ENCODE data around the gene MYH11. TPM values are rescaled to one million over a fixed set of nuclear protein-coding genes. Genes with fewer than 3 reads are reported as not detected.
"Not testable (repeated sequence)": the region's sequence is repeated elsewhere in the genome, so short reads cannot be mapped to it uniquely, and the experiment has no call there.

MYH11 gene
- total RNA-seq, 1 experiment from 2014 or later = not detected

DNA sequence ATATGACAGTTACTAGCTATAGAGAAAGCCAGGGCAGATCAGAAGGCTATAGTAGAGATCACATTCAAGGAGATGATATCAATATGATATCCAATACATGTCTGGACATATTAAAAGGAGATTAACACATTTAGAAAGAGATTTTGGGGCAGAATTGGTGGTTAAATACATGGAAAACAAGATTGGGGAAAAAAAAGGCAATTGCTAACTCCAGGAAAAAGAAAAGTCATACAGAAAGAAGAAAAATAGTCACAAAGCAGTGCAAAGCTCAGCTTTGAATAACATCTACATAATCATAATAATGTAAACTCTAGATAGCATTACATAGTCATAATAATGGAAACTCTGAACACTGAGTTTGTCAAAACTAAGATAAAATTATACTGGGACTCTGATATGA, 40.6 kb downstream of the MYH11 start:
- TF ChIP-seq, protein P1, sequence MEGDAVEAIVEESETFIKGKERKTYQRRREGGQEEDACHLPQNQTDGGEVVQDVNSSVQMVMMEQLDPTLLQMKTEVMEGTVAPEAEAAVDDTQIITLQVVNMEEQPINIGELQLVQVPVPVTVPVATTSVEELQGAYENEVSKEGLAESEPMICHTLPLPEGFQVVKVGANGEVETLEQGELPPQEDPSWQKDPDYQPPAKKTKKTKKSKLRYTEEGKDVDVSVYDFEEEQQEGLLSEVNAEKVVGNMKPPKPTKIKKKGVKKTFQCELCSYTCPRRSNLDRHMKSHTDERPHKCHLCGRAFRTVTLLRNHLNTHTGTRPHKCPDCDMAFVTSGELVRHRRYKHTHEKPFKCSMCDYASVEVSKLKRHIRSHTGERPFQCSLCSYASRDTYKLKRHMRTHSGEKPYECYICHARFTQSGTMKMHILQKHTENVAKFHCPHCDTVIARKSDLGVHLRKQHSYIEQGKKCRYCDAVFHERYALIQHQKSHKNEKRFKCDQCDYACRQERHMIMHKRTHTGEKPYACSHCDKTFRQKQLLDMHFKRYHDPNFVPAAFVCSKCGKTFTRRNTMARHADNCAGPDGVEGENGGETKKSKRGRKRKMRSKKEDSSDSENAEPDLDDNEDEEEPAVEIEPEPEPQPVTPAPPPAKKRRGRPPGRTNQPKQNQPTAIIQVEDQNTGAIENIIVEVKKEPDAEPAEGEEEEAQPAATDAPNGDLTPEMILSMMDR (conservative IDR thresholded peaks at IDR 0.05; ENCODE audit: low read depth, low read length) = no peak
- no peak for TF ChIP-seq EZH2 (IDR thresholded peaks at IDR 0.05; ENCODE audit: borderline replicate concordance, low read depth, low read length, poor library complexity, severe bottlenecking)
- no peak for DNase-seq (ENCODE audit: low spot score)
- ChIA-PET CTCF (no interaction called here), POLR2A (ENCODE audit: low non-redundant PET) (no interaction called here)
- Histone ChIP-seq H3K27ac (ENCODE audit: low read depth, low read length, poor library complexity, severe bottlenecking) (no peak overlapping the region), H3K36me3 (ENCODE audit: insufficient read depth, low read length, poor library complexity, severe bottlenecking) (no peaks in the 10 kb centered on the region), H3K9me3 (ENCODE audit: low read depth, low read length, poor library complexity, severe bottlenecking) (peaks cover 14% of the 10 kb centered on the region), H3K4me1 (ENCODE audit: insufficient read depth, low read length, poor library complexity, severe bottlenecking) (no peaks in the 10 kb centered on the region), H3K27me3 (replicated peaks; ENCODE audit: insufficient read depth, low read depth, low read length, poor library complexity) (peaks cover 17% of the 10 kb centered on the region), H3K4me3 (ENCODE audit: low read depth, low read length, poor library complexity, severe bottlenecking) (no peak overlapping the region)
- intact Hi-C loops (cut with micrococcal nuclease; ENCODE audit: unreplicated experiment) = no loop called here
- no TSS peak for BruUV-seq (replicated peaks)

DNA sequence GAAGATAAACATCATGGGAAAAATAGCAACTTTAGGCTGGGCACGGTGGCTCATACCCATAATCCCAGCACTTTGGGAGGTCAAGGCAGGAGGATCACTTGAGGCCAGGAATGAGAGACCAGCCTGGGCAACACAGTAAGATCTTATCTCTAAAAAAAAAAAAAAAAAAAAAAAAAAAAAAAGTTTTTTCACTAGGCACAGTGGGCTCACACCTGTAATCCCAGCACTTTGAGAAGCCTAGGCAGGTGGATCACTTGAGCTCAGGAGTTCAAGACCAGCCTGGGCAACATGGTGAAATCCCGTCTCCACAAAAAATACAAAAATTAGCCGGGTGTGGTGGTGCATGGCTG, 44.5 kb downstream of the MYH11 start:
- H3K27me3 ChIP-seq (replicated peaks; ENCODE audit: insufficient read depth, low read depth, low read length, poor library complexity) = peaks cover 17% of the 10 kb centered on the region
- H3K27ac ChIP-seq (ENCODE audit: low read depth, low read length, poor library complexity, severe bottlenecking); BruUV-seq (replicated peaks); intact Hi-C loops (cut with micrococcal nuclease; ENCODE audit: unreplicated experiment); POLR2A ChIA-PET (ENCODE audit: low non-redundant PET); H3K4me3 ChIP-seq (ENCODE audit: low read depth, low read length, poor library complexity, severe bottlenecking); DNase-seq (ENCODE audit: low spot score); H3K4me1 ChIP-seq (ENCODE audit: insufficient read depth, low read length, poor library complexity, severe bottlenecking); H3K36me3 ChIP-seq (ENCODE audit: insufficient read depth, low read length, poor library complexity, severe bottlenecking): not testable (repeated sequence)
- CTCF ChIA-PET = interaction anchor here (1.1 kb wide), 1 partner anchor 9 kb away, joined by 3 read pairs; no protein-coding TSS in a partner anchor
- H3K9me3 ChIP-seq (ENCODE audit: low read depth, low read length, poor library complexity, severe bottlenecking) = peaks cover 14% of the 10 kb centered on the region

DNA sequence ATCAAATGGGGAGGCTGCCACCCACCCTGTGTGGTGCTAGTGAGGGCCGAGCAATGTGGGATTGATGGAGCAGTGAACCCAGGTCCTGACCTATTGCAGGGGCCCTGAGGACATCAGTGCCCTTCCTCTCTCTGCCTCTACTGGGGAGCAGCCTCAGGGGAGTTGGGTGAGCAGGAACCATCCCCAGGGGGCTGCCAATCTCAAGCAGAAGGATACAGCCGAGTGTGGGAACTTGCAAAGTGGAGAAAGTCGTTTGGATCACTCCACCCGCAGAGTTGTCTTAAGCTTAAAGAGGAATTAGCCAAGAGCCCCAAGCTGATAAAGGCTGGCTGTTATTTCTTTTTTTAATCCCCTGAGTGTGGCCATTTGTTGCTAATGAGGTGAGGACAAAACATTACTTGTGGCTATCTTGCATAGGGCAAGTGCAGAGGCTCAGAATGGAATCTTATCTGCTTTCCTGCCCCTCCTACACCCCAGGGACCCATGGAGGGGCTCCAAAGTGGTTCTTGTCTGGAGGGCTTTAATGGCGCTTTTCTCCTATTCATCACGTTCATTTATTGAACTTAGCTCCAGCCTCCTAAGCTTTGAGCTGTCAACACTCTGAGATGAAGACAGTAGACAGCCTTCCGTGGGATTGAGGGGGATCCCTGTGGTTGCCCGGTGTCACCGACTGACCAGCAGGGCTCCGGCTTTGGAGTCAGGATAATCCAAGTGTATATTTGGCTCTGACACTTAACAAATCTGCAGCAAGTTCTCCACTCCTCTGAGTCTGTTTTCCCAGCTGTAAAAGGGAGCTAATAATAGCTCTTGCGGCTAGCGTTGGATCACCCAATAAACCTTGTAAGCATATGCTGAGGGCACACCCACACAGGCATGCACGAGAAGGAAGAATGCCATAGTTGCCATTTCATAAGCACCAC, 45.1 kb downstream of the MYH11 start:
- no peak for DNase-seq (ENCODE audit: low spot score)
- POLR2A ChIA-PET (ENCODE audit: low non-redundant PET) = no interaction called here
- intact Hi-C loops (cut with micrococcal nuclease; ENCODE audit: unreplicated experiment) = no loop called here

More for the DNA sequence above, 45.1 kb downstream of the MYH11 start:
- no TSS peak for BruUV-seq (replicated peaks)
- Histone ChIP-seq H3K27me3 (replicated peaks; ENCODE audit: insufficient read depth, low read depth, low read length, poor library complexity) (peaks cover 17% of the 10 kb centered on the region), H3K36me3 (ENCODE audit: insufficient read depth, low read length, poor library complexity, severe bottlenecking) (no peaks in the 10 kb centered on the region), H3K4me1 (ENCODE audit: insufficient read depth, low read length, poor library complexity, severe bottlenecking) (no peaks in the 10 kb centered on the region), H3K4me3 (ENCODE audit: low read depth, low read length, poor library complexity, severe bottlenecking) (no peak overlapping the region), H3K9me3 (ENCODE audit: low read depth, low read length, poor library complexity, severe bottlenecking) (peaks cover 14% of the 10 kb centered on the region), H3K27ac (ENCODE audit: low read depth, low read length, poor library complexity, severe bottlenecking) (no peak overlapping the region)
- TF ChIP-seq, protein P1 (conservative IDR thresholded peaks at IDR 0.05; ENCODE audit: low read depth, low read length) = no peak
- CTCF ChIA-PET = interaction anchor here (0.5 to 1.1 kb wide), 2 partner anchors 10 to 11 kb away, joined by 3 read pairs; no protein-coding TSS in a partner anchor

All from A673 (cell line).